Suprapubic skin (tissue), 4 donors: ENCODE results near the gene GBGT1.

Experiments used
- CTCF ChIP-seq, 2 donors: fragments of 200-600 bp in 1 of 2; fragments of 450-650 bp in 1 of 2; sonication (generic) in 1 of 2; IDR thresholded peaks; one replicate each; pipeline ENCODE4 v1.5.1; 2016 to 2019; ENCODE audit warnings: antibody characterized with exemption in 2 of 2, mild to moderate bottlenecking in 1 of 2, moderate library complexity in 1 of 2
- POLR2A ChIP-seq, 2 donors: fragments of 450-650 bp; IDR thresholded peaks; one replicate each; pipeline ENCODE4 v1.6.1; 2017; ENCODE audit warnings: antibody characterized with exemption in 2 of 2, mild to moderate bottlenecking in 2 of 2, moderate library complexity in 2 of 2
- POLR2AphosphoS5 ChIP-seq, 3 donors: sonication (generic); formaldehyde crosslinking; IDR thresholded peaks; one replicate each; pipeline ENCODE4 v1.6.1; 2017; ENCODE audit warnings: antibody characterized with exemption in 3 of 3

GRCh38 chr9:133126697-133127339, 36.9 kb downstream of the GBGT1 start:
- TF ChIP-seq POLR2A (IDR thresholded peaks at IDR 0.05): no peak
- TF ChIP-seq CTCF (IDR thresholded peaks at IDR 0.05): no peak
- TF ChIP-seq POLR2AphosphoS5 (IDR thresholded peaks at IDR 0.05): no peak
